ENCODE measurements around the gene CLSTN1. TPM values are rescaled to one million over a fixed set of nuclear protein-coding genes. Genes with fewer than 3 reads are reported as not detected.

The CLSTN1 gene
- total RNA-seq, 1 donor from 2014 or later, result 181 TPM

- no peaks in the 10 kb centered on the region for H3K36me3 Mint-ChIP-seq (ENCODE audit: low read depth, unreplicated experiment)
- peaks cover 1% of the 10 kb centered on the region for H3K4me1 Mint-ChIP-seq (ENCODE audit: low read depth, unreplicated experiment)
- Histone ChIP-seq H4K20me1 (ENCODE audit: insufficient read depth, low read length) (no peaks in the 10 kb centered on the region), H3K36me3 (ENCODE audit: insufficient read depth, low read length) (no peaks in the 10 kb centered on the region), H3K4me3 (ENCODE audit: insufficient read depth, low read depth, low read length) (no peak overlapping the region), H2AFZ (ENCODE audit: low read depth, low read length) (peak overlapping the region; percentile 81), H3K79me2 (ENCODE audit: insufficient read depth, low read length) (no peaks in the 10 kb centered on the region), H3K27ac (ENCODE audit: low read depth, low read length) (no peak overlapping the region), H3K4me1 (ENCODE audit: insufficient read depth, low read length) (peaks cover 10% of the 10 kb centered on the region), H3K9me3 (ENCODE audit: insufficient read depth, low read depth, low read length) (no peaks in the 10 kb centered on the region), H3K27me3 (ENCODE audit: insufficient read depth, low read length) (no peaks in the 10 kb centered on the region), H3K4me2 (ENCODE audit: low read length) (no peak overlapping the region), H3K9ac (ENCODE audit: low read length) (no peak overlapping the region)
- peaks cover 21% of the 10 kb centered on the region for H3K27me3 Mint-ChIP-seq (ENCODE audit: low read depth, unreplicated experiment)
- FAIRE-seq (no peak), DNase-seq (ENCODE audit: low read depth) (no peak)
- H3K4me3 Mint-ChIP-seq (ENCODE audit: unreplicated experiment), result no peak overlapping the region
- no peaks in the 10 kb centered on the region for H3K9me3 Mint-ChIP-seq (ENCODE audit: unreplicated experiment)
- no peak for TF ChIP-seq CTCF (IDR thresholded peaks at IDR 0.05; ENCODE audit: insufficient read depth, low read depth, low read length)
- TF ChIP-seq EZH2 (IDR thresholded peaks at IDR 0.05; ENCODE audit: insufficient read depth, low read length), result no peak
- H3K27ac Mint-ChIP-seq (ENCODE audit: unreplicated experiment), result no peak overlapping the region
Measured at GRCh38 chr1:9836632-9836960, 12.8 kb upstream of the CLSTN1 start.

GRCh38 chr1:9835758-9836631 is 12.2 kb upstream of the CLSTN1 start:
- FAIRE-seq (no peak), DNase-seq (ENCODE audit: low read depth) (no peak)
- H3K4me1 Mint-ChIP-seq (ENCODE audit: low read depth, unreplicated experiment), result peaks cover 1% of the 10 kb centered on the region
- peak overlapping the region; percentile 63 for H3K4me2 ChIP-seq (ENCODE audit: low read length)
- no peak overlapping the region for H3K4me3 Mint-ChIP-seq (ENCODE audit: unreplicated experiment)
- peak overlapping the region; percentile 81 for H2AFZ ChIP-seq (ENCODE audit: low read depth, low read length)
- no peak overlapping the region for H3K9ac ChIP-seq (ENCODE audit: low read length)
- no peak for TF ChIP-seq EZH2 (IDR thresholded peaks at IDR 0.05; ENCODE audit: insufficient read depth, low read length)
- no peak for TF ChIP-seq CTCF (IDR thresholded peaks at IDR 0.05; ENCODE audit: insufficient read depth, low read depth, low read length)
- H3K27ac ChIP-seq (ENCODE audit: low read depth, low read length), result no peak overlapping the region
- no peaks in the 10 kb centered on the region for H3K27me3 ChIP-seq (ENCODE audit: insufficient read depth, low read length)
- H3K36me3 Mint-ChIP-seq (ENCODE audit: low read depth, unreplicated experiment), result no peaks in the 10 kb centered on the region
- H3K4me3 ChIP-seq (ENCODE audit: insufficient read depth, low read depth, low read length), result no peak overlapping the region
- peaks cover 19% of the 10 kb centered on the region for H3K27me3 Mint-ChIP-seq (ENCODE audit: low read depth, unreplicated experiment)
- H3K4me1 ChIP-seq (ENCODE audit: insufficient read depth, low read length), result peaks cover 10% of the 10 kb centered on the region
- no peak overlapping the region for H3K27ac Mint-ChIP-seq (ENCODE audit: unreplicated experiment)
- H3K9me3 Mint-ChIP-seq (ENCODE audit: unreplicated experiment), result no peaks in the 10 kb centered on the region
- no peaks in the 10 kb centered on the region for H3K79me2 ChIP-seq (ENCODE audit: insufficient read depth, low read length)
- no peaks in the 10 kb centered on the region for H3K9me3 ChIP-seq (ENCODE audit: insufficient read depth, low read depth, low read length)
- no peaks in the 10 kb centered on the region for H4K20me1 ChIP-seq (ENCODE audit: insufficient read depth, low read length)
- no peaks in the 10 kb centered on the region for H3K36me3 ChIP-seq (ENCODE audit: insufficient read depth, low read length)

GRCh38 chr1:9835404-9835757 is 11.6 kb upstream of the CLSTN1 start:
- Histone ChIP-seq H2AFZ (ENCODE audit: low read depth, low read length) (peak overlapping the region; percentile 81), H3K4me1 (ENCODE audit: insufficient read depth, low read length) (peaks cover 10% of the 10 kb centered on the region), H3K9me3 (ENCODE audit: insufficient read depth, low read depth, low read length) (no peaks in the 10 kb centered on the region), H4K20me1 (ENCODE audit: insufficient read depth, low read length) (no peaks in the 10 kb centered on the region), H3K9ac (ENCODE audit: low read length) (no peak overlapping the region), H3K79me2 (ENCODE audit: insufficient read depth, low read length) (no peaks in the 10 kb centered on the region), H3K4me3 (ENCODE audit: insufficient read depth, low read depth, low read length) (no peak overlapping the region), H3K36me3 (ENCODE audit: insufficient read depth, low read length) (no peaks in the 10 kb centered on the region), H3K27ac (ENCODE audit: low read depth, low read length) (no peak overlapping the region), H3K4me2 (ENCODE audit: low read length) (peak overlapping the region; percentile 63), H3K27me3 (ENCODE audit: insufficient read depth, low read length) (no peaks in the 10 kb centered on the region)
- no peak for DNase-seq (ENCODE audit: low read depth)
- H3K4me3 Mint-ChIP-seq (ENCODE audit: unreplicated experiment), result no peak overlapping the region
- H3K9me3 Mint-ChIP-seq (ENCODE audit: unreplicated experiment), result no peaks in the 10 kb centered on the region
- TF ChIP-seq EZH2 (IDR thresholded peaks at IDR 0.05; ENCODE audit: insufficient read depth, low read length) (no peak), CTCF (IDR thresholded peaks at IDR 0.05; ENCODE audit: insufficient read depth, low read depth, low read length) (no peak)
- peaks cover 1% of the 10 kb centered on the region for H3K4me1 Mint-ChIP-seq (ENCODE audit: low read depth, unreplicated experiment)
- H3K27me3 Mint-ChIP-seq (ENCODE audit: low read depth, unreplicated experiment), result peaks cover 15% of the 10 kb centered on the region
- H3K36me3 Mint-ChIP-seq (ENCODE audit: low read depth, unreplicated experiment), result no peaks in the 10 kb centered on the region
- H3K27ac Mint-ChIP-seq (ENCODE audit: unreplicated experiment), result no peak overlapping the region
- no peak for FAIRE-seq

All from astrocyte (in vitro differentiated cells and primary cell).